Natural killer cell (primary cell): ENCODE results near the gene WBP2. TPM values are rescaled to one million over a fixed set of nuclear protein-coding genes. Genes with fewer than 3 reads are reported as not detected.
"Not testable (repeated sequence)": the region's sequence is repeated elsewhere in the genome, so short reads cannot be mapped to it uniquely, and the experiment has no call there.

Experiments
- ATAC-seq, 3 donors: fragments of 150-1000 bp in 2 of 3; fragments of 200-7000 bp in 1 of 3; cut with Tn5 transposase; 1 replicate in 1 of 3; 2 replicates in 2 of 3; pipeline ENCODE4 v1.10.0; 2021; ENCODE audit warnings: mild to moderate bottlenecking in 2 of 3, moderate library complexity in 2 of 3
- DNase-seq, 2 donors: peaks; one replicate each; pipeline versions ENCODE4 v3.0.0 to v3.0.0-alpha.2; 2013 to 2021; ENCODE audit warnings: mixed read lengths in 1 of 2
- H3K27ac ChIP-seq: one replicate; pipeline ENCODE4 v1.5.1; 2013; ENCODE audit warnings: mild to moderate bottlenecking, low read length
- H3K27me3 ChIP-seq: one replicate; pipeline ENCODE4 v1.6.1; 2013; ENCODE audit warnings: low read length; ENCODE audit not compliant: control insufficient read depth, insufficient read depth
- H3K36me3 ChIP-seq: one replicate; pipeline ENCODE4 v1.6.1; 2013; ENCODE audit warnings: low read length; ENCODE audit not compliant: control insufficient read depth, insufficient read depth
- H3K4me1 ChIP-seq: one replicate; pipeline ENCODE4 v1.6.1; 2013; ENCODE audit warnings: low read length; ENCODE audit not compliant: control insufficient read depth, insufficient read depth
- H3K4me3 ChIP-seq: one replicate; pipeline ENCODE4 v1.5.1; 2013; ENCODE audit warnings: low read length
- H3K9me3 ChIP-seq: one replicate; pipeline ENCODE4 v1.6.1; 2013; ENCODE audit warnings: low read length; ENCODE audit not compliant: control insufficient read depth, insufficient read depth
- H3K27ac Mint-ChIP-seq, 2 donors: one replicate each; pipeline ENCODE4 v1.8.0; 2022; ENCODE audit warnings: mild to moderate bottlenecking in 2 of 2, mixed read lengths in 2 of 2, moderate library complexity in 1 of 2
- H3K27me3 Mint-ChIP-seq, 2 donors: one replicate each; pipeline ENCODE4 v1.8.0; 2022; ENCODE audit warnings: low read depth in 2 of 2, mixed read lengths in 2 of 2
- H3K36me3 Mint-ChIP-seq: one replicate; pipeline ENCODE4 v1.8.0; 2022; ENCODE audit warnings: mixed read lengths
- H3K4me1 Mint-ChIP-seq, 2 donors: one replicate each; pipeline ENCODE4 v1.8.0; 2022; ENCODE audit warnings: mixed read lengths in 2 of 2
- H3K4me3 Mint-ChIP-seq: one replicate; pipeline ENCODE4 v1.8.0; 2022; ENCODE audit warnings: mild to moderate bottlenecking, moderate library complexity, mixed read lengths
- H3K9me3 Mint-ChIP-seq, 2 donors: one replicate each; pipeline ENCODE4 v1.8.0; 2022; ENCODE audit warnings: mixed read lengths in 2 of 2
- CTCF ChIP-seq: fragments of 200-600 bp; IDR thresholded peaks from one replicate; pipeline ENCODE4 v1.8.0; 2022; ENCODE audit warnings: antibody characterized with exemption
- WGBS: methylation state at CpG from one replicate; pipeline ENCODE4 v1.1.7; 2013; ENCODE audit warnings: missing lambda C conversion rate; ENCODE audit not compliant: insufficient coverage; 5-methylcytosine and 5-hydroxymethylcytosine counted together
- intact Hi-C: fragments of 100-400 bp; cut with micrococcal nuclease; formaldehyde crosslinking; loops from one replicate; pipeline ENCODE4 v1.14.2; 2022
- total RNA-seq, 4 donors: library from RNA; stranded (reverse); fragments of 120-200 nt in 1 of 4; gene quantifications; one replicate each; pipeline versions ENCODE4 v1.2.3 to v1.2.4, GENCODE V29; 2013 to 2022

Gene WBP2
- total RNA-seq, 3 donors from 2014 or later (not counting 1 experiment from before 2014, with no cell fraction given), result 81.1 to 106 (median 95.2) TPM

- intact Hi-C loops, result no loop called here
- no peak overlapping the region for H3K27ac ChIP-seq
- 96% methylated on average over 38 of the region's 38 CpGs for WGBS
- DNase-seq (no peak), ATAC-seq (no peak)
- H3K36me3 Mint-ChIP-seq, result no peaks in the 10 kb centered on the region
- peaks cover 17% of the 10 kb centered on the region for H3K27me3 ChIP-seq
- no peaks in the 10 kb centered on the region for H3K36me3 ChIP-seq
- H3K4me1 Mint-ChIP-seq, result peaks cover 18 to 22% of the 10 kb centered on the region in 2 donors
- no peaks in the 10 kb centered on the region for H3K9me3 ChIP-seq
- H3K4me3 Mint-ChIP-seq, result no peak overlapping the region
- no peak for TF ChIP-seq CTCF
- H3K4me1 ChIP-seq, result peaks cover 42% of the 10 kb centered on the region
- no peak overlapping the region for H3K4me3 ChIP-seq
- no peaks in the 10 kb centered on the region for H3K9me3 Mint-ChIP-seq
- H3K27ac Mint-ChIP-seq, result no peak overlapping the region
- H3K27me3 Mint-ChIP-seq, result peaks cover 0 to 10% of the 10 kb centered on the region in 2 donors
Observed at GRCh38 chr17:75874323-75875181, 19.4 kb upstream of the WBP2 start.

- intact Hi-C loops, result no loop called here
- peaks cover 14% of the 10 kb centered on the region for H3K27me3 ChIP-seq
- no peak overlapping the region for H3K4me3 Mint-ChIP-seq
- no peaks in the 10 kb centered on the region for H3K9me3 ChIP-seq
- H3K4me1 Mint-ChIP-seq, result peaks cover 18 to 22% of the 10 kb centered on the region in 2 donors
- no peaks in the 10 kb centered on the region for H3K36me3 ChIP-seq
- ATAC-seq (no peak), DNase-seq (no peak)
- no peak overlapping the region for H3K4me3 ChIP-seq
- peaks cover 40% of the 10 kb centered on the region for H3K4me1 ChIP-seq
- H3K27ac ChIP-seq, result no peak overlapping the region
- no peaks in the 10 kb centered on the region for H3K36me3 Mint-ChIP-seq
- H3K9me3 Mint-ChIP-seq, result no peaks in the 10 kb centered on the region
- WGBS, result 96% methylated on average over 8 of the region's 11 CpGs
- H3K27me3 Mint-ChIP-seq, result peaks cover 0 to 10% of the 10 kb centered on the region in 2 donors
- TF ChIP-seq CTCF, result no peak
- H3K27ac Mint-ChIP-seq, result no peak overlapping the region
Observed at GRCh38 chr17:75873587-75874322, 18.6 kb upstream of the WBP2 start.

GRCh38 chr17:75872434-75873351 lies 17.6 kb upstream of the WBP2 start:
- peak; percentile 25 to 47 (median 37) for ATAC-seq
- Mint-ChIP-seq H3K9me3 (no peaks in the 10 kb centered on the region), H3K4me1 (peaks cover 15 to 19% of the 10 kb centered on the region in 2 donors), H3K4me3 (no peak overlapping the region), H3K27me3 (peaks cover 0 to 8% of the 10 kb centered on the region in 2 donors), H3K36me3 (no peaks in the 10 kb centered on the region), H3K27ac (peak overlapping the region in 1 of 2 donors; percentile 31)
- no peaks in the 10 kb centered on the region for H3K36me3 ChIP-seq
- DNase-seq, result peak in 1 of 2 donors; percentile 78
- H3K4me1 ChIP-seq, result peaks cover 37% of the 10 kb centered on the region
- intact Hi-C loops, result no loop called here
- 50% methylated on average over 13 of the region's 13 CpGs for WGBS
- no peak for TF ChIP-seq CTCF
- H3K9me3 ChIP-seq, result no peaks in the 10 kb centered on the region
- peaks cover 12% of the 10 kb centered on the region for H3K27me3 ChIP-seq
- H3K27ac ChIP-seq, result peak overlapping the region; percentile 43
- H3K4me3 ChIP-seq, result no peak overlapping the region

GRCh38 chr17:75870228-75870627 lies 15.1 kb upstream of the WBP2 start:
- H3K4me3 ChIP-seq, H3K9me3 Mint-ChIP-seq, H3K9me3 ChIP-seq, H3K4me1 Mint-ChIP-seq, H3K36me3 ChIP-seq, intact Hi-C loops, H3K27ac Mint-ChIP-seq, H3K27ac ChIP-seq, DNase-seq, H3K27me3 Mint-ChIP-seq, H3K36me3 Mint-ChIP-seq, ATAC-seq, H3K4me3 Mint-ChIP-seq, H3K27me3 ChIP-seq: not testable (repeated sequence)
- WGBS, result 94% methylated on average over 10 of the region's 10 CpGs
- peaks cover 15% of the 10 kb centered on the region for H3K4me1 ChIP-seq
